ENCODE data around the gene CRTC1.

DNA sequence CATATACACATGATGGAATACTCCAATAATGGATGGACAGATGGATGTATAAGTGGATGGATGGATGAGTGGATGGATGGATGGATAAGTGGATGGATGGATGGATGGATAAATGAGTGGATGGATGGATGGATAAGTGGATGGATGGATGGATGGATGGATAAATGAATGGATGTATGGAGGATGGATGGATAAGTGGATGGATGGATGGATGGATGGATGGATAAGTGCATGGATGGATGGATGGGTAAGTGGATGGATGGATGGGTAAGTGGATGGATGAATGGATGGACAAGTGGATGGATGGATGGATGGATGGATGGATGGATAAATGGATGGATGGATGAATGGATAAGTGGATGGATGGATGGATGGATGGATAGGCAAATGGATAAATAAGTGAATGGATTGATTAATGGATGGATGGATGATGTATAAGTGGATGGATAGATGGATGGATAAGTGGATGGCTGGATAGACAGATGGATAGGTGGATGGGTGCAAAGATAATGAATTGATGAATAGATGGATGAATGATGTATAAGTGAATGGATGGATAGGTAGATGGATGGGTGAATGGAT is 116.0 kb downstream of the CRTC1 start:
- TF ChIP-seq CTCF (IDR thresholded peaks at IDR 0.05) (no peak), POLR2A (IDR thresholded peaks at IDR 0.05) (no peak), POLR2AphosphoS5 (IDR thresholded peaks at IDR 0.05) (no peak)

Measured in gastroesophageal sphincter (tissue), 3 donors.